Caco-2 (cell line): ENCODE results near the gene CIPC. TPM values are rescaled to one million over a fixed set of nuclear protein-coding genes. Genes with fewer than 3 reads are reported as not detected.

Source experiments
- BruUV-seq: library from RNA; stranded (reverse); fragments of 400-500 nt; replicated peaks from 2 replicates; lab custom pipeline; 2021; lab: Mats Ljungman, UMichigan
- CTCF ChIA-PET: fragments of 300-600 bp; sonication (Branson Sonifier 250); formaldehyde crosslinking; loops from one replicate; lab custom pipeline; 2022; ENCODE audit warnings: antibody characterized with exemption; lab: Charles Lee
- POLR2A ChIA-PET: fragments of 300-600 bp; sonication (Branson Sonifier 250); formaldehyde crosslinking; loops from one replicate; lab custom pipeline; 2022; ENCODE audit warnings: antibody characterized with exemption; lab: Charles Lee
- DNase-seq, 2 experiments: peaks; one replicate each; pipeline versions ENCODE4 v3.0.0 to v3.0.0-alpha.2; 2020 to 2022
- H3K27me3 ChIP-seq: replicated peaks from 2 replicates; pipeline ENCODE4 v1.6.0; 2011; ENCODE audit warnings: low read length; ENCODE audit not compliant: control insufficient read depth, insufficient read depth
- H3K36me3 ChIP-seq: 2 replicates; pipeline ENCODE4 v1.5.1; 2011; ENCODE audit warnings: low read length; ENCODE audit not compliant: control insufficient read depth, insufficient read depth
- H3K4me1 ChIP-seq: fragments of 250-450 bp; sonication (Bioruptor Pico); 2 replicates; pipeline ENCODE4 v1.5.1; 2020; ENCODE audit warnings: mild to moderate bottlenecking
- H3K4me3 ChIP-seq: 2 replicates; pipeline ENCODE4 v1.5.1; 2011; ENCODE audit warnings: low read depth, mild to moderate bottlenecking, control low read depth, low read length
- H3K9me3 ChIP-seq: fragments of 250-450 bp; sonication (Bioruptor Pico); 2 replicates; pipeline ENCODE4 v1.5.1; 2020; ENCODE audit warnings: mild to moderate bottlenecking, moderate library complexity
- H3K27ac Mint-ChIP-seq: one replicate; pipeline ENCODE4 v1.8.0; 2022; ENCODE audit warnings: mixed read lengths; ENCODE audit not compliant: unreplicated experiment
- H3K27me3 Mint-ChIP-seq: one replicate; pipeline ENCODE4 v1.8.0; 2022; ENCODE audit warnings: mixed read lengths; ENCODE audit not compliant: insufficient read depth, unreplicated experiment
- H3K36me3 Mint-ChIP-seq: one replicate; pipeline ENCODE4 v1.8.0; 2022; ENCODE audit warnings: mild to moderate bottlenecking, mixed read lengths; ENCODE audit not compliant: insufficient read depth, unreplicated experiment
- H3K4me1 Mint-ChIP-seq: one replicate; pipeline ENCODE4 v1.8.0; 2022; ENCODE audit warnings: low read depth, mixed read lengths; ENCODE audit not compliant: unreplicated experiment
- H3K4me3 Mint-ChIP-seq: one replicate; pipeline ENCODE4 v1.8.0; 2022; ENCODE audit warnings: mild to moderate bottlenecking, moderate library complexity, mixed read lengths; ENCODE audit not compliant: unreplicated experiment
- H3K9me3 Mint-ChIP-seq: one replicate; pipeline ENCODE4 v1.8.0; 2022; ENCODE audit warnings: mixed read lengths; ENCODE audit not compliant: unreplicated experiment
- CTCF ChIP-seq, 2 experiments: fragments of 200-600 bp in 1 of 2; IDR thresholded peaks; 1 replicate in 1 of 2; 2 replicates in 1 of 2; pipeline versions ENCODE4 v1.5.1 to v1.8.0; 2011 to 2022; ENCODE audit warnings: antibody characterized with exemption in 1 of 2, control low read depth in 1 of 2, inconsistent platforms in 1 of 2, low read depth in 1 of 2, low read length in 1 of 2, mild to moderate bottlenecking in 1 of 2, moderate library complexity in 1 of 2; ENCODE audit not compliant: insufficient read depth in 1 of 2, severe bottlenecking in 1 of 2, unreplicated experiment in 1 of 2
- intact Hi-C: fragments of 100-400 bp; cut with micrococcal nuclease; formaldehyde crosslinking; loops from one replicate; pipeline ENCODE4 v1.10.0; 2022; ENCODE audit not compliant: unreplicated experiment
- total RNA-seq: library from RNA; stranded (reverse); gene quantifications from 2 replicates; pipeline ENCODE4 v1.2.3, GENCODE V29; 2022

CIPC gene
- total RNA-seq, 1 experiment from 2014 or later, result 15.4 TPM

GRCh38 chr14:77107228-77107627 lies 9.2 kb downstream of the CIPC start:
- TF ChIP-seq CTCF (IDR thresholded peaks at IDR 0.05; ENCODE audit: insufficient read depth in 1 of 2, low read depth in 1 of 2, low read length in 1 of 2, severe bottlenecking in 1 of 2, unreplicated experiment in 1 of 2), result no peak
- no peaks in the 10 kb centered on the region for H3K27me3 Mint-ChIP-seq
- Histone ChIP-seq H3K9me3 (no peaks in the 10 kb centered on the region), H3K27me3 (no peaks in the 10 kb centered on the region), H3K36me3 (peaks cover 1% of the 10 kb centered on the region; the same call in 1 of the 2 replicates), H3K4me1 (no peaks in the 10 kb centered on the region), H3K4me3 (no peak overlapping the region)
- H3K36me3 Mint-ChIP-seq, result peaks cover 15% of the 10 kb centered on the region
- peaks cover 8% of the 10 kb centered on the region for H3K4me1 Mint-ChIP-seq
- DNase-seq, result no peak
- intact Hi-C loops, result no loop called here
- no peaks in the 10 kb centered on the region for H3K9me3 Mint-ChIP-seq
- CTCF ChIA-PET, result no interaction called here
- POLR2A ChIA-PET, result no interaction called here
- BruUV-seq, result no TSS peak
- no peak overlapping the region for H3K4me3 Mint-ChIP-seq
- H3K27ac Mint-ChIP-seq, result no peak overlapping the region

GRCh38 chr14:77108753-77109152 lies 10.7 kb downstream of the CIPC start:
- Mint-ChIP-seq H3K27me3 (no peaks in the 10 kb centered on the region), H3K4me1 (peaks cover 8% of the 10 kb centered on the region), H3K36me3 (peaks cover 15% of the 10 kb centered on the region), H3K9me3 (no peaks in the 10 kb centered on the region), H3K4me3 (no peak overlapping the region), H3K27ac (no peak overlapping the region)
- Histone ChIP-seq H3K27me3 (no peaks in the 10 kb centered on the region), H3K9me3 (no peaks in the 10 kb centered on the region), H3K36me3 (peaks cover 1% of the 10 kb centered on the region; the same call in 1 of the 2 replicates), H3K4me3 (no peak overlapping the region), H3K4me1 (no peaks in the 10 kb centered on the region)
- no peak for TF ChIP-seq CTCF (IDR thresholded peaks at IDR 0.05; ENCODE audit: insufficient read depth in 1 of 2, low read depth in 1 of 2, low read length in 1 of 2, severe bottlenecking in 1 of 2, unreplicated experiment in 1 of 2)
- POLR2A ChIA-PET, result no interaction called here
- CTCF ChIA-PET, result interaction anchor here (1.4 kb wide), 1 partner anchor 15 kb away, joined by 3 read pairs; no protein-coding TSS in a partner anchor
- intact Hi-C loops, result no loop called here
- BruUV-seq, result no TSS peak
- DNase-seq, result no peak

- Mint-ChIP-seq H3K4me1 (peaks cover 8% of the 10 kb centered on the region), H3K4me3 (no peak overlapping the region), H3K27ac (no peak overlapping the region), H3K27me3 (no peaks in the 10 kb centered on the region), H3K36me3 (peaks cover 21% of the 10 kb centered on the region), H3K9me3 (no peaks in the 10 kb centered on the region)
- Histone ChIP-seq H3K9me3 (no peaks in the 10 kb centered on the region), H3K36me3 (peaks cover 1% of the 10 kb centered on the region; the same call in 1 of the 2 replicates), H3K27me3 (no peaks in the 10 kb centered on the region), H3K4me3 (no peak overlapping the region), H3K4me1 (no peaks in the 10 kb centered on the region)
- TF ChIP-seq CTCF (IDR thresholded peaks at IDR 0.05; ENCODE audit: insufficient read depth in 1 of 2, low read depth in 1 of 2, low read length in 1 of 2, severe bottlenecking in 1 of 2, unreplicated experiment in 1 of 2), result no peak
- CTCF ChIA-PET, result interaction anchor here (1.4 kb wide), 1 partner anchor 14 kb away, joined by 3 read pairs; no protein-coding TSS in a partner anchor
- POLR2A ChIA-PET, result no interaction called here
- no TSS peak for BruUV-seq
- no peak for DNase-seq
- intact Hi-C loops, result no loop called here
Observed at GRCh38 chr14:77109656-77110055, 11.6 kb downstream of the CIPC start.
